Neutrophil (primary cell): ENCODE measurements around the gene PTPRD.

ENCODE experiments used
- H3K27ac ChIP-seq: fragments of 200-600 bp; sonication (generic); 2 replicates; pipeline ENCODE4 v1.5.1; 2016; ENCODE audit warnings: mild to moderate bottlenecking, moderate library complexity
- H3K27me3 ChIP-seq: fragments of 200-600 bp; sonication (generic); 2 replicates; pipeline ENCODE4 v1.6.0; 2016; ENCODE audit warnings: mild to moderate bottlenecking
- H3K36me3 ChIP-seq: fragments of 200-600 bp; sonication (generic); 2 replicates; pipeline ENCODE4 v1.5.1; 2017
- H3K4me1 ChIP-seq, 2 experiments: fragments of 200-600 bp in 1 of 2; sonication (generic) in 1 of 2; 1 replicate in 1 of 2; 2 replicates in 1 of 2; pipeline versions ENCODE4 v1.5.1 to v1.6.1; 2013 to 2016; ENCODE audit warnings: low read depth in 1 of 2, low read length in 1 of 2, mild to moderate bottlenecking in 1 of 2, moderate library complexity in 1 of 2; ENCODE audit not compliant: control insufficient read depth in 1 of 2, insufficient read depth in 1 of 2
- H3K4me3 ChIP-seq, 2 experiments: fragments of 200-600 bp in 1 of 2; sonication (generic) in 1 of 2; 1 replicate in 1 of 2; 2 replicates in 1 of 2; pipeline ENCODE4 v1.5.1; 2013 to 2016; ENCODE audit warnings: low read depth in 1 of 2, low read length in 1 of 2, mild to moderate bottlenecking in 1 of 2, moderate library complexity in 1 of 2
- H3K9me3 ChIP-seq: fragments of 200-600 bp; sonication (generic); 2 replicates; pipeline ENCODE4 v1.5.1; 2016
- TF ChIP-seq, protein P1 (sequence below): fragments of 200-600 bp; sonication (generic); IDR thresholded peaks from 2 replicates; pipeline ENCODE4 v1.5.1; 2016; ENCODE audit warnings: antibody characterized with exemption

PTPRD gene

DNA sequence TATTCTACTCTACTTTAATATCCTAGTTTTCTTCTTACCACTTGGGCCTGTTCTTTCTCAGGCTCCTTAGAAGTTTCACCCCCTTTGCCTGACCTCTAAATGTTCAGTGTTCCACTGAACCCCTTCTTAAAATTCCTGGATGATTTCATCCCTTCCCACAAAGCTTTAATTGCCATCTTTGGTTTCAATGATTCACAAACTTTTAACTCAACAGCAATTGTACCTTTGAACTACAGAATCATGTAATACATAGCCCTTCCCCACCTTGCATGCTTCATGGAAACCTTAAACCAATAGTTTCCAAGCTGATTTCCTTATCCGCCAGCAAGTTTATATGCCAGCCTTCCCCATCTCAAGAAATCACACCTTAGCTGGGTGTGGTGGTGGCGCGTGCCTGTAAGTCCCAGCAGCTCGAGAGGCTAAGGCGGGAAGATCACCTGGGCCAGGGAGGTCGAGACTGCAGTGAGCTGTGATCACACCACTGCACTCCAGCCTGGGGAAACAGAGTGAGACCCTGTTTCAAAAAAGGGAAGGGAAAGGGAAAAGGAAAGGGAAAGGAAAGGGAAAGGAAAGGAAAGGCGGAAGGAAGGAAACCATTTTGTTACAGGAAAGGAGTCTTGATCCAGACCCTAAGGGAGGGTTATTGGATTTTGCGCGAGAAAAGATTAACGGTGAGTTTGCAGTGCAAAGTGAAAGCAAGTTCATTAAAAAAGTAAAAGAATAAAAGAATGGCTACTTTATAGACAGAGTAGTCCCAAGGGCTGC lies 1789.5 kb downstream of the PTPRD start:
- H3K27ac ChIP-seq: no peak overlapping the region
- H3K36me3 ChIP-seq: no peaks in the 10 kb centered on the region
- H3K4me1 ChIP-seq: no peaks in the 10 kb centered on the region
- no peaks in the 10 kb centered on the region for H3K27me3 ChIP-seq
- no peaks in the 10 kb centered on the region for H3K9me3 ChIP-seq
- TF ChIP-seq, protein P1, sequence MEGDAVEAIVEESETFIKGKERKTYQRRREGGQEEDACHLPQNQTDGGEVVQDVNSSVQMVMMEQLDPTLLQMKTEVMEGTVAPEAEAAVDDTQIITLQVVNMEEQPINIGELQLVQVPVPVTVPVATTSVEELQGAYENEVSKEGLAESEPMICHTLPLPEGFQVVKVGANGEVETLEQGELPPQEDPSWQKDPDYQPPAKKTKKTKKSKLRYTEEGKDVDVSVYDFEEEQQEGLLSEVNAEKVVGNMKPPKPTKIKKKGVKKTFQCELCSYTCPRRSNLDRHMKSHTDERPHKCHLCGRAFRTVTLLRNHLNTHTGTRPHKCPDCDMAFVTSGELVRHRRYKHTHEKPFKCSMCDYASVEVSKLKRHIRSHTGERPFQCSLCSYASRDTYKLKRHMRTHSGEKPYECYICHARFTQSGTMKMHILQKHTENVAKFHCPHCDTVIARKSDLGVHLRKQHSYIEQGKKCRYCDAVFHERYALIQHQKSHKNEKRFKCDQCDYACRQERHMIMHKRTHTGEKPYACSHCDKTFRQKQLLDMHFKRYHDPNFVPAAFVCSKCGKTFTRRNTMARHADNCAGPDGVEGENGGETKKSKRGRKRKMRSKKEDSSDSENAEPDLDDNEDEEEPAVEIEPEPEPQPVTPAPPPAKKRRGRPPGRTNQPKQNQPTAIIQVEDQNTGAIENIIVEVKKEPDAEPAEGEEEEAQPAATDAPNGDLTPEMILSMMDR: no peak
- H3K4me3 ChIP-seq: no peak overlapping the region

DNA sequence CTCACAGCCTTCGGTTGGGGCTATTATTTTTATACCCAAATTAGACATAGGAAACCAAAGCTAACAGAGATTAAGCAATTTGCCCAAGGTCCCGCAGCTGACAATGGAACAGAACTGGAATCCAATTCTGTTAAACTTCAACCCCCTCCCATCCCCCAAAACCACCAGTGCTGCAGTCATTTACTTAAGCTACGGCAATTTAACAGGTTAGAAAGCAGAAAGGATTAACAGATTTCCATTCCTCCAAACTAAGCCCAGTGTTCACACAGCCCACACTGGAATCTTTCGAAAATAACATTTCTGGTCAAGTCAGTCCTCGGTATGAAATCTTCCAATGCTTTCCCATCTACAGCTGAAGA lies 1790.2 kb downstream of the PTPRD start:
- Histone ChIP-seq H3K9me3 (no peaks in the 10 kb centered on the region), H3K4me3 (no peak overlapping the region), H3K27ac (no peak overlapping the region), H3K27me3 (no peaks in the 10 kb centered on the region), H3K36me3 (no peaks in the 10 kb centered on the region), H3K4me1 (no peaks in the 10 kb centered on the region)
- TF ChIP-seq, protein P1: no peak

DNA sequence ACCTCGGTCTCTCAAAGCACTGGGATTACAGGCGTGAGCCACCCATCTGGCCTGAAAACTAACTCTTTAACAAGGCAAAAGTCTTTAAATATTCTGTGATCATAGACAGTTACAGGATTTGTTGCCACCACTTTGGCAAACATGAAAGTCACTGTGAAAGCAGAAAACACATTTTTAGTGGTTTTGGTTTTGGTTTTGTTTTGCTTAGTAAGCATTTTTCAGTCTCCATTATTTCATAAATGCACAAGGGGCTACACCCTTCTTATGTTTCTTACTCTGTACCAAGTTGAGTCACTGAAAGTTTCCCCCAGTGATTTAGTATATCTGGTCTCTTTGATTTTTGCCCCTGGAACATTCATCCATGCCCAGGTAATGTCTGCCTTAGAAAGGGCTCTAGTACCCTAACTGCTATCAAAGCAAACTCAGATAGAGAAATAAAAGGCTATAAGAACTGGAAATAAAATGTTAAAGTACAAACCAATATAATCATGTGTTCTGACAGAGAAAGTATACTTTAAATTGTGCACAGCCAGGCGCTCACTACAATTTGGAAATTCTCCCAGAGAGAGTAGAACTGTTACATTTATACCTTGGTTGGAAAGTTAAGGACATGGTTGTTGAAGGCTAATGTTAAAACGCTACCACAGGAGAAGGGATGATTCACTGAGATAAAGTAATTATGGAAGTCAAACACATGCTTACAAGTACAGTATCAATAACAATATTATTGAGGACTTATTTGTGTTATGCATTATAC lies 1790.7 kb downstream of the PTPRD start:
- Histone ChIP-seq H3K4me1 (no peaks in the 10 kb centered on the region), H3K9me3 (no peaks in the 10 kb centered on the region), H3K36me3 (no peaks in the 10 kb centered on the region), H3K4me3 (no peak overlapping the region), H3K27me3 (no peaks in the 10 kb centered on the region), H3K27ac (no peak overlapping the region)
- TF ChIP-seq, protein P1: no peak

DNA sequence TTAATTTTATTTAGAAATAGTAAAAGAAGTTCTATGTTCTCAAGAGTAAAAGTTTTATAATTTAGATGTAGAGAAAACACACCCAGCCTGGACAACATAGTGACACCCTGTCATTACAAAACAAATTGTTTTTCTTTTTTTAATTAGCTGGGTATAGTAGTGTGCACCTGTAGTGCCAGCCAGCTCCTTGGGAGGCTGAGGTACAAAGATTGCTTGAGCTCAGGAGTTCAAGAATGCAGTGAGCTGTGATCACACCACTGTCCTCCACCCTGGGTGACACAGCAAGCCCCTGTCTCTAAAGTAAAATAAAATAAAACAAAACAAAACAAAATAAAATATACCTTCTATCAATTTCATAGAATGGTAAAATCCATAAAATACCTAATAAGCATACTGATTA lies 1795.5 kb downstream of the PTPRD start:
- Histone ChIP-seq H3K27me3 (no peaks in the 10 kb centered on the region), H3K4me1 (no peaks in the 10 kb centered on the region), H3K36me3 (no peaks in the 10 kb centered on the region), H3K9me3 (no peaks in the 10 kb centered on the region), H3K4me3 (no peak overlapping the region), H3K27ac (no peak overlapping the region)
- TF ChIP-seq, protein P1: no peak

DNA sequence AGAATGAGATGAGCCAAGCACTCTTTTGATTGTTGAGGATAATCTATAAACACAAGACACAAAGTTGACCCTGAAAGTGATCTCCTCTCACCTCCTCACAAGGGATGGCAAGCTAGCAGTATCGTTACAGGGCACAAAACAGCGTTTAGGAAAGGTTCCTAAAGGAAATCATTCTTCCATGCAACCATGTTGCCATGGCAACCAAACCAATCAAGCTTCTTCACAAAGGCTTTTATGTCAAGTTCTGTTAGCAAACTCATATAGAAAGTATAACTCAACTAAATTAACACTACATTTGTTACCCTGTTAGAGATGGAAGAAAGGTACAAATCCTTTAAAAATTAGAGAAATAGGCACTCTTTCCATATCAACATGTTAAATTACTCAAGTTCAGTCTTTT lies 1796.4 kb downstream of the PTPRD start:
- Histone ChIP-seq H3K27ac (no peak overlapping the region), H3K4me1 (no peaks in the 10 kb centered on the region), H3K36me3 (no peaks in the 10 kb centered on the region), H3K9me3 (no peaks in the 10 kb centered on the region), H3K4me3 (no peak overlapping the region), H3K27me3 (no peaks in the 10 kb centered on the region)
- TF ChIP-seq, protein P1: no peak
